ENCODE measurements around the gene OR1F1.

DNA sequence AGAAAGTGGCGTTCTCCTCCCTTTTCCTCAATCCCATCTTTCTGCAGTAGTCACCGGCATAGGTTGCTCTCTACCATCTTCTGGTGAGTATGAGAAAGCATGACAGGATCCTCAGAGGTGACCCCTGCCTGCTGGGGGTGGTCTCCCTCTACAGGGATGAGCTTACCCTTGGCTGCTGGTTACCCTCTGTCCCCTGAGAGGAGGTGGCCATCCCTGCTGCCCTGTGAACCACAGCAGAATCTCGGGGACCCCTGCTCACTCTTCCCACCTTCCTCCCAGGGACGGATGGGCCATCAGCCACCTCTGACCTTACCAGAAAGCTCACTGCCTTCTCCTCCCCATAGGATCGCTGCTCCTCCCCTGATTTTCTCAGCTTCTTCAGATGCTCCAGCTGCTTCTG lies 60.6 kb downstream of the OR1F1 start:
- TF ChIP-seq, protein P1, sequence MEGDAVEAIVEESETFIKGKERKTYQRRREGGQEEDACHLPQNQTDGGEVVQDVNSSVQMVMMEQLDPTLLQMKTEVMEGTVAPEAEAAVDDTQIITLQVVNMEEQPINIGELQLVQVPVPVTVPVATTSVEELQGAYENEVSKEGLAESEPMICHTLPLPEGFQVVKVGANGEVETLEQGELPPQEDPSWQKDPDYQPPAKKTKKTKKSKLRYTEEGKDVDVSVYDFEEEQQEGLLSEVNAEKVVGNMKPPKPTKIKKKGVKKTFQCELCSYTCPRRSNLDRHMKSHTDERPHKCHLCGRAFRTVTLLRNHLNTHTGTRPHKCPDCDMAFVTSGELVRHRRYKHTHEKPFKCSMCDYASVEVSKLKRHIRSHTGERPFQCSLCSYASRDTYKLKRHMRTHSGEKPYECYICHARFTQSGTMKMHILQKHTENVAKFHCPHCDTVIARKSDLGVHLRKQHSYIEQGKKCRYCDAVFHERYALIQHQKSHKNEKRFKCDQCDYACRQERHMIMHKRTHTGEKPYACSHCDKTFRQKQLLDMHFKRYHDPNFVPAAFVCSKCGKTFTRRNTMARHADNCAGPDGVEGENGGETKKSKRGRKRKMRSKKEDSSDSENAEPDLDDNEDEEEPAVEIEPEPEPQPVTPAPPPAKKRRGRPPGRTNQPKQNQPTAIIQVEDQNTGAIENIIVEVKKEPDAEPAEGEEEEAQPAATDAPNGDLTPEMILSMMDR (conservative IDR thresholded peaks at IDR 0.05), result no peak
- no peak for TF ChIP-seq EZH2 (IDR thresholded peaks at IDR 0.05; ENCODE audit: low read depth)
